Measurements from ENCODE around the gene LSP1.
"Not testable (repeated sequence)": the region's sequence is repeated elsewhere in the genome, so short reads cannot be mapped to it uniquely, and the experiment has no call there.

LSP1 gene

GRCh38 chr11:1932681-1933080, 79.8 kb downstream of the LSP1 start:
- DNase-seq = no peak

DNA sequence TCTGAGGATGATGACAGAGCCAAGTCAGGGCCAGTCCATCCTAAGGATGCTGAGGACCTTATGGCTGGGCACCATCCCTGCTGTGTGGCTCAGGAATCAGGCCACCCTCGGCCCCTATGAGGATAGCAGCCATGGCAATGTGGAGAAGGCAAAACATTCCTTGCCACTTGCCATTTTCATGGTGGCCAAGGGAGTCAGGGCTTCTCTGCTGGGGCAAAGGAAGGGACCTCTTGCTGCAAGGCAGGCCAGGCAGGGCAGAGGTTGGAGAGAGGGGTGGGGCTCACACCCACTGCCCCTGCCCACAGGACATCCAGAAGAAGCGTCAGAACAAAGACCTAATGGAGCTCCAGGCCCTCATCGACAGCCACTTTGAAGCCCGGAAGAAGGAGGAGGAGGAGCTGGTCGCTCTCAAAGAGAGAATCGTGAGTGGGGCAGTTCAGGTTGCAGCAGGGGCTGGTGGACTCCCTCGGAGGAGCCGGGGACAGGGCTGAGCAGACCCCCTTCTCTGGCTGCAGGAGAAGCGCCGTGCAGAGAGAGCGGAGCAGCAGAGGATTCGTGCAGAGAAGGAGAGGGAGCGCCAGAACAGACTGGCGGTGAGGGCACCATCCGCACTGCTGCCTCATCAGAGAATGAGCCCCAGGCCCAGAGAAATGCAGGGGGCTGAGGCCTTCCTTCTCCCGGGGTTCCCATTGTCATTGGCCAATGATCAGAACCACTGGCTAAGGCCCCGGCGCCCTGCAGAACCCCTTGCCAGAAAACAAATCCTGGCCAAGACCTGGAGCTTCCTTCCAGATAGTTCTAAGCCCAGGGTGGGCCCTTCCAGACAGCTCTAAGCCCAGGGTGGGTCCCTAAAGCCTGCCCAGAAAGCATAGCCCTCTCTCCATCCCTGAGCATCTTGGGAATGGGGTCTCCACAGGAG, 80.8 kb downstream of the LSP1 start:
- DNase-seq = no peak

DNA sequence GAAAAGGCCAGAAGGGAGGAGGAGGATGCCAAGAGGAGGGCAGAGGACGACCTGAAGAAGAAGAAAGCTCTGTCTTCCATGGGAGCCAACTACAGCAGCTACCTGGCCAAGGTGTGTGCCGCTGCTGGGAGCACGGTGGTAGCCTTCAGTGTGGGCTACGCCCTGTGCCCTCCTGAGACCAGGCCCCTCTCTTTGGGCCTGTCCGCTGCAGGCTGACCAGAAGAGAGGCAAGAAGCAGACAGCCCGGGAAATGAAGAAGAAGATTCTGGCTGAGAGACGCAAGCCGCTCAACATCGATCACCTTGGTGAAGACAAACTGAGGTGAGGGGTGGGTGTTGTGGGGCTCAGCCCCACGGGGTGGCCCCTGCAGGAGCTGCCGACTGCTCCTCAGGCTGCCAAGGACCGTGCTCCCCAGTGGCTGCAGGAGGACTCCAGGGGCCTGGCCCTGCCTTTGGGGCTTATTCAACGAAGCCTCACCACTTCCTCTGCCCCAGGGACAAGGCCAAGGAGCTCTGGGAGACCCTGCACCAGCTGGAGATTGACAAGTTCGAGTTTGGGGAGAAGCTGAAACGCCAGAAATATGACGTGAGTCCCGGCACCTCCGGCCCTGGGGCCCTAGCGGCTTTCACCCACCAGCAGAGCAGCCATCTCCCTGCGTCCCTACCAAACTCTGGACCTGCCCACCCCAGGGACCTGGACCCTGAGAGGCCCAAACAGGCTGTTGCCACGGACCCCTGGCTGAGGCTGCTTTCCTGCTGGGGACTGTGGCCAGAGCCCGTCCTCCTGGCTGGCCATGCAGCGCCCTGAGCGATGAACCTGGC, 81.7 kb downstream of the LSP1 start:
- no peak for DNase-seq

DNA sequence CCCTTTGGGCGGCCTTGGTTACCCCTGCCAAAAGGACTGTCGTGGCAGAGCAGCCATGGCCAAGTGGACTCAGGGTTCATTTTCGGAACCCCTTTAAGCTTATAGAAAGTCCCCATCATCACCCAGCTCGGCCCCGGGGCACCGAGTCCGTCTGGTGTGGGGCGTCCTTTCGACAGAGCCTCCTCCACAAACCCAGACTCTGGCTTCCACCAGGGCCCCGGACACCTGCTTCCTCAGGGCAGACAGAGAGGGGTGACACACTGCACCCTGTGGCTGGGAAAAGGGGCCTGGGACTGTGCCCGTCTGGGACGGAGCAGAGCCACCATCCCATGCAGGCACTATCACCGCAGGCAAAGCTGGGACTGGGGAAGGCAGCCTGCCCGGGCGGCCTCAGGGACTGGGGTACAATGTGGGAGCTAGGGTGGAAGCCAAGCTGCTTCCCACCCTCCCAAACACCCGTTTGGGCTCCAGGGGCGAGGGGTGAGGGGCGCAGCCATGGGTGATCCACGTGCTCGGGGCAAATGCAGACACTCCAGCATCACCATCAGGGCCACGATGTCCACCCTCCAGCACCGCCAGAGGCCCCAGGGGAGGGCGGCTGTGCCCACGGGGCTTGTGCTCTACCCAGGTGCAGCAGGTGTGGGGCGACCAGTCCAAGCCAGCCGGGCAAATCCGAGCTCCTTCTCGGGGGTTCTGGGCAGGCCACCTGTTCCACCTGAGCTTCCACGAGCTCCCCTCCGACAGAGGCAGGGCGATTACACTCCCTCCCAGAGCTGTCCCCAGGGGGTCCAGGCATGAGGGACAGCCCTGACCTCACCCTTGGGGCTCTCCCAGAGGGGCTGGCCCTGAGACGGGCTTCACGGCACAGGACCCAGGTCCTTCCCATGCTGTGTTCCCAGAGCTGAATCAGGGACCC, 82.5 kb downstream of the LSP1 start:
- no peak for DNase-seq

DNA sequence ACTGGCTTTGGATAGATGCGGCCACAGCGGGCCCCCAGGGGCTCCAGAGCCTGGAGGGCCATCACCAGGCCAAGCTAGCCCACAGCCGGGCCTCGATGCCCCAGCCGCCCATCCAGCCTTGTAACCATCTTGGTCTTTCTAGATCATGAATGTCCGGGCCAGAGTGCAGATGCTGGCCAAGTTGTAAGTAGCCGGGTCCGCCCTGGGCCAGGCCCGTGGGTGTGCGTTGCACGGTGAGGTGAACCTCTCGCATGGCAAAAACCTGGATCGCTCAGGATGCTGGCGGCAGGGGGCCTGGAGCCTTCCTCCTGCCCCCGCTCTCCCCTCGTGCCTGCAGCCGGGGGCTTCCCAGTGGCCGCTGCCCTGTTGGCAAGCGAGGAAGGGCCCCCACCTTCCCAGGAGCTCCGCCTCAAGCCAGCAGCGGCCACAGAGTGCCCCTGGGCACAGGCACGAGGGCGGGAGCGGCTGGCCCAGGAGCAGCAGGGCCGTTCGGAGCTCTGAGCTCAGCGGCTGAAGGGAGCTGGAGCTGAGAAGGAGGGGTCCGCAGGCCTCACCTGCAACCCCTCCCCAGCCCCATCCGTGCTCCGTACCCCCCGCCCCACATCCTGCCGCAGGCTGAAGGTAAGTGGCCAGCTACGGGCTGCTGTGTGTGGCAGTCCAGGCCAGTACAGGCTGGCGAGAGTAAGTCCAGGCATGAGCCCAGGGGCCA, 83.3 kb downstream of the LSP1 start:
- no peak for DNase-seq

DNA sequence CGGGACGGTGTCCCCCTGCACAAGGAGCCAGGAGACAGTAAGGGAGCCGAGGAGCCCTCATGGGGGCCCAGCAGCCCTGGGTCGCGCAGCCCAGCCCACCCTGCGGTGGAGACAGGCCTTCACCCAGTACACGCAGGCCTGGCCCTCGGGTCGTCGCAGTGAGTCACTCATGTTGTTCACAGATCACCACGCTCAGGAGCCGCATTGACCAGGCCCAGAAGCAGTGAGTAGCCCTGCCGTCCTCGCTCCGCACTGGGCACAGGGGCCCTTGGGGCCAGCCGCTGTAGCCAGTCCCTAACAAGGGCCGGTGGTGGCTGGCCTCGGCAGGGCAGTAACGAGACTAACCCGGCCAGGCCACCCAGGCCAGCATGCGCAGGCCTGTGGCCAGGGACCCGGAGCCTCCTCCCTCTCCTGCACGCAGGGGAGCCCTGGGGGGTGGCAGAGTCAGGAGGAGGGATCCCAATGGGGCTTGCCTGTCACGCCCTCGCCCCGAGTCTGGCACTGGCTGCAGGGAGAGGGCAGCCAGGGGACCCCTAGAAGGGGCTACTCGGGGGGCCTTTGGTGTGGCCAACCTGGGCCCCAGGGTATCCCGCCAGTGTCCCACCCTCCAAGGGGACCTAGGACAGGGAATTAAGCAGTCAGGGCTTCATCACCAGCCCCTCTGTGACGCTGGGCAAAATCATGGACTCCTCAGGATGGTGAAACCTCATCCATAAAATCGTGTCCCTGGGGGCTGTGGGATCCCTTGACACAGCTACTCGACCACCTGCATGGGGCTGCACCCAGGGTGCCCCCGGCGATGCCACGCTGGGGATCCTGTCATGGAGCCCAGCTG, 84.1 kb downstream of the LSP1 start:
- DNase-seq = no peak

GRCh38 chr11:1937616-1938342, 84.9 kb downstream of the LSP1 start:
- DNase-seq = no peak

DNA sequence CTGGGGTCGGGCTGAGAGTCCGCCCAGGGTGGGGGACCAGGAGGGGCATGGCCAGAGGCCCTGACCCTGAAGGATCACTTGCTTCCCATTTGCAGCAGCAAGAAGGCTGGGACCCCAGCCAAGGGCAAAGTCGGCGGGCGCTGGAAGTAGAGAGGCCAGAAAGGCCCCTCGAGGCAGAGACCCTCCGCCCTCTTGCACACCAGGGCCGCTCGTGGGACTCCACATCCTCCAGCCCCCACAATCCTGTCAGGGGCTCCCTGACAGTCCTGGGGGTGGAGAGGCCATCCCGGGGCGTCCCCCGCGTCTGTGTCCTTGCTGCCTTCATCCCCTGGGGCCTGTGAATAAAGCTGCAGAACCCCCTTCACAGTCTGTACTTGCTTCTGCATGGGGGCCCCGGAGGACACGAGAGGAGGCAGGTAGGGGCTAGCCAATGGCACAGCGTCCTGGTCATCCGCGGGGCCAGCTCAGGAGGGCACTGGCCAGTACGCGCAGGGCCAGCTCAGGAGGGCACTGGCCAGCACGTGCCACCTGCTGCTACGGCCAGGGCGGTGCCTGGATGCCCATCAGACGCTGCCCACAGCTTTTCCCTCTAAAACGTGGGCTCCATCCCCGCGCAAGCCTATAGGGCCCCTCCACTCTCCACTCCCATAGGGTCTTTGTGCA, 85.6 kb downstream of the LSP1 start:
- DNase-seq = no peak

DNA sequence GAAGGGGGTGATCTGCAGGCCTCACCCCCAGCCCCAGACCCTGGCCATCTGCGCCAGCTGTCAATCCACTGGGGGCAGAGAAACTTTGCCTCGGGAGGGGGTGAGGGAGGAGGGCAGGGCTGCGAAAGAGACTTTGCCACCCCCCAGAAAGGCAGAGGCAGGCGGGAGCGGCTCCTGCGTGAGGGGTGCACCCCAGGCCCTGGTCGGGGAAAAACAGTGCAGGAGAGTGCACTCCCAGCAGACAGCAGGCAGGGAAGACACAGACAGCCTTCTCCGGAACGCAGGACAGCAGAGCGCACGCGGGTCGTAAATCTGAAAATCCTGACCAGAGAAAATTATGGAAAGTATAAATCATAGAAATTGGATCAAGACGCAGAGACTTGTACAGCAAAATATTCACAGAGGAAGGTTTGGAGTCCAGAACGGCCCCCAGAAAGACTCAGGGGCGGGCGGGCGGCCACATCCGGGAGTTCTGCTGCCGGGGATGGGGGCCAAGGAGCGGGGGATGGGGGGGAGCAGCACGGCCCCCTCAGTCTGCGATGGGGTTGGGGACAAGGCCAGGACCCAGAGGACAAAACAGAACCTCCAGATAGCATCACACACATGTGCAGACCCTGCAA, 86.2 kb downstream of the LSP1 start:
- no peak for DNase-seq

DNA sequence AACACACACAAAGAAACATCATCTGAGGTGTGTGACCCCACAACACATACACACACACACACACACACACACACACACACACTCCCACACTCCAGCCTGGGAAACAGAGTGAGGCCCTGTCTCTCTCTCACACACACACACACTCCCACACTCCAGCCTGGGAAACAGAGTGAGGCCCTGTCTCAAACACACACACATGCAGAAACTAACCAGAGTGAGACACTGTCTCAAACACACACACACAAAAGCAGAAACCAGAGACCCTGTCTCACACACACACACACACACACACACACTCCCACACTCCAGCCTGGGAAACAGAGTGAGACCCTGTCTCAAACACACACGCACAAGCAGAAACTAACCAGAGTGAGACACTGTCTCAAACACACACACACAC, 86.9 kb downstream of the LSP1 start:
- not testable (repeated sequence) for DNase-seq
